Endothelial cell of umbilical vein (primary cell): ENCODE measurements around the gene DLGAP4. TPM values are rescaled to one million over a fixed set of nuclear protein-coding genes. Genes with fewer than 3 reads are reported as not detected.

Experiments used
- BruUV-seq: library from RNA; stranded (reverse); fragments of 400-500 nt; replicated peaks from 2 replicates; lab custom pipeline; 2021; lab: Mats Ljungman, UMichigan
- CTCF ChIA-PET: fragments of 300-600, 350-600 bp; sonication (Branson Sonifier 250); formaldehyde crosslinking; loops from one replicate; lab custom pipeline; 2021; ENCODE audit warnings: antibody characterized with exemption, inconsistent platforms; lab: Charles Lee
- POLR2A ChIA-PET: fragments of 300-600, 350-600 bp; sonication (Branson Sonifier 250); formaldehyde crosslinking; loops from one replicate; lab custom pipeline; 2021; ENCODE audit warnings: antibody characterized with exemption, inconsistent platforms; lab: Charles Lee
- DNase-seq: peaks from one replicate; pipeline ENCODE4 v3.0.0-alpha.2; 2011; ENCODE audit warnings: low read depth, low spot score
- FAIRE-seq: peaks from 2 replicates; lab custom pipeline; 2011; peaks lifted over from hg19 to GRCh38; lab: Jason Lieb, UNC
- H2AFZ ChIP-seq: 2 replicates; pipeline ENCODE4 v1.6.0; 2012; ENCODE audit warnings: low read depth, low read length, control low read depth, inconsistent platforms
- H3K27ac ChIP-seq: 2 replicates; pipeline ENCODE4 v1.5.1; 2011; ENCODE audit warnings: low read depth, mild to moderate bottlenecking, control low read depth, low read length, moderate library complexity; ENCODE audit not compliant: insufficient read depth
- H3K27me3 ChIP-seq, 2 experiments: 2 replicates each; pipeline versions ENCODE4 v1.6.0 to v1.6.1; 2011; ENCODE audit warnings: low read length in 2 of 2, mixed read lengths in 1 of 2; ENCODE audit not compliant: control insufficient read depth in 2 of 2, insufficient read depth in 2 of 2
- H3K36me3 ChIP-seq, 2 experiments: 2 replicates in 1 of 2; 3 replicates in 1 of 2; pipeline ENCODE4 v1.5.1; 2011; ENCODE audit warnings: low read length in 2 of 2, mild to moderate bottlenecking in 1 of 2, moderate library complexity in 1 of 2; ENCODE audit not compliant: control insufficient read depth in 2 of 2, insufficient read depth in 2 of 2; ENCODE audit errors: extremely low read depth in 1 of 2
- H3K4me1 ChIP-seq: 3 replicates; pipeline ENCODE4 v1.5.1; 2011; ENCODE audit warnings: mild to moderate bottlenecking, low read length; ENCODE audit not compliant: control insufficient read depth, insufficient read depth; ENCODE audit errors: extremely low read depth
- H3K4me2 ChIP-seq: 2 replicates; pipeline ENCODE4 v1.6.1; 2011; ENCODE audit warnings: low read length, control low read depth, mixed read lengths; ENCODE audit not compliant: insufficient read depth
- H3K4me3 ChIP-seq, 3 experiments: fragments of 200-600 bp in 1 of 3; sonication (generic), shearing (Covaris generic) in 1 of 3; replicated peaks in 1 of 3; 2 replicates each; pipeline ENCODE4 v1.5.1; 2011 to 2016; ENCODE audit warnings: control low read depth in 3 of 3, low read length in 3 of 3, mild to moderate bottlenecking in 2 of 3, inconsistent platforms in 1 of 3, low read depth in 1 of 3, moderate library complexity in 1 of 3; ENCODE audit not compliant: insufficient read depth in 1 of 3
- H3K79me2 ChIP-seq: 2 replicates; pipeline ENCODE4 v1.6.0; 2012; ENCODE audit warnings: low read length, inconsistent platforms; ENCODE audit not compliant: control insufficient read depth, insufficient read depth
- H3K9ac ChIP-seq: replicated peaks from 2 replicates; pipeline ENCODE3; 2011; ENCODE audit warnings: low read length, control low read depth; ENCODE audit not compliant: insufficient read depth; ENCODE audit errors: extremely low read depth
- H3K9me1 ChIP-seq: replicated peaks from 3 replicates; pipeline ENCODE4 v1.6.0; 2011; ENCODE audit warnings: mild to moderate bottlenecking, low read length; ENCODE audit not compliant: control insufficient read depth, insufficient read depth; ENCODE audit errors: extremely low read depth
- H3K9me3 ChIP-seq: replicated peaks from 2 replicates; pipeline ENCODE4 v1.5.1; 2012; ENCODE audit warnings: low read length, inconsistent platforms; ENCODE audit not compliant: control insufficient read depth, insufficient read depth
- H4K20me1 ChIP-seq: replicated peaks from 2 replicates; pipeline ENCODE3; 2011; ENCODE audit warnings: mild to moderate bottlenecking, low read length; ENCODE audit not compliant: control insufficient read depth, insufficient read depth; ENCODE audit errors: extremely low read depth
- CTCF ChIP-seq, 2 donors: IDR thresholded peaks; 1 replicate in 1 of 2; 2 replicates in 1 of 2; pipeline ENCODE4 v1.5.1; 2011; ENCODE audit warnings: low read length in 2 of 2, mild to moderate bottlenecking in 2 of 2, moderate library complexity in 2 of 2, control low read depth in 1 of 2, inconsistent platforms in 1 of 2, low read depth in 1 of 2; ENCODE audit not compliant: insufficient read depth in 1 of 2; ENCODE audit errors: extremely low read depth in 1 of 2
- EZH2 ChIP-seq: IDR thresholded peaks from 2 replicates; pipeline ENCODE4 v1.6.1; 2012; ENCODE audit warnings: borderline replicate concordance, low read depth, mild to moderate bottlenecking, moderate library complexity, low read length, inconsistent platforms; ENCODE audit not compliant: severe bottlenecking
- MYC ChIP-seq: IDR thresholded peaks from one replicate; pipeline ENCODE4 v1.6.1; 2011; ENCODE audit warnings: mild to moderate bottlenecking, low read depth, low read length
- POLR2A ChIP-seq: IDR thresholded peaks from 2 replicates; pipeline ENCODE4 v1.6.1; 2012; ENCODE audit warnings: low read depth, mild to moderate bottlenecking, control low read depth, low read length
- dilution Hi-C: fragments of 300-500 bp; cut with MboI; formaldehyde crosslinking; loops from one replicate; pipeline ENCODE4 v1.15.0; 2019; ENCODE audit warnings: low sequenced_read_pairs; ENCODE audit not compliant: extremely low pct_ligation_motif_present
- intact Hi-C: fragments of 100-400 bp; cut with micrococcal nuclease; formaldehyde crosslinking; loops from one replicate; pipeline ENCODE4 v1.10.0; 2022
- polyA plus RNA-seq, 4 experiments: library from polyadenylated mRNA; depleted of rRNA in 3 of 4; stranded (reverse) in 3 of 4; unstranded in 1 of 4; fragments of >200 nt; gene quantifications; 2 replicates each; pipeline versions ENCODE4 v1.2.1 to v1.2.3, GENCODE V29; 2011 to 2012; ENCODE audit warnings: missing spikeins in 1 of 4
- total RNA-seq: library from RNA; stranded (reverse); gene quantifications from 2 replicates; pipeline ENCODE4 v1.2.3, GENCODE V29; 2021
- TF ChIP-seq, protein P1 (sequence below): IDR thresholded peaks from 2 replicates; pipeline ENCODE4 v1.6.1; 2011; ENCODE audit not compliant: insufficient read depth, insufficient read length

Gene DLGAP4
- total and polyA plus RNA-seq, 2 donors (not counting 3 experiments of a cell fraction or from before 2014, with no cell fraction given) = 57.5 to 125 TPM

GRCh38 chr20:36318166-36318565 lies 12.0 kb downstream of the DLGAP4 start:
- Histone ChIP-seq H2AFZ (no peak overlapping the region), H4K20me1 (no peaks in the 10 kb centered on the region), H3K4me1 (no peaks in the 10 kb centered on the region), H3K27me3 (no peaks in the 10 kb centered on the region), H3K27ac (no peak overlapping the region), H3K4me2 (no peak overlapping the region), H3K79me2 (no peaks in the 10 kb centered on the region), H3K36me3 (no peaks in the 10 kb centered on the region), H3K9ac (no peak overlapping the region), H3K4me3 (no peak overlapping the region), H3K9me3 (no peaks in the 10 kb centered on the region), H3K9me1 (no peaks in the 10 kb centered on the region)
- DNase-seq (no peak), FAIRE-seq (no peak)
- BruUV-seq = no TSS peak
- ChIA-PET POLR2A (no interaction called here), CTCF (no interaction called here)
- dilution Hi-C loops (no loop called here), intact Hi-C loops (no loop called here)
- TF ChIP-seq EZH2 (no peak), MYC (no peak), CTCF (IDR thresholded peaks at IDR 0.05; ENCODE audit: extremely low read depth in 1 of 2, insufficient read depth in 1 of 2, low read depth in 1 of 2, low read length in 2 of 2) (no peak), POLR2A (no peak)
- TF ChIP-seq, protein P1, sequence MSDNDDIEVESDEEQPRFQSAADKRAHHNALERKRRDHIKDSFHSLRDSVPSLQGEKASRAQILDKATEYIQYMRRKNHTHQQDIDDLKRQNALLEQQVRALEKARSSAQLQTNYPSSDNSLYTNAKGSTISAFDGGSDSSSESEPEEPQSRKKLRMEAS = no peak
